Measurements from ENCODE around the gene NPY2R. TPM values are rescaled to one million over a fixed set of nuclear protein-coding genes. Genes with fewer than 3 reads are reported as not detected.

Gene NPY2R, protein sequence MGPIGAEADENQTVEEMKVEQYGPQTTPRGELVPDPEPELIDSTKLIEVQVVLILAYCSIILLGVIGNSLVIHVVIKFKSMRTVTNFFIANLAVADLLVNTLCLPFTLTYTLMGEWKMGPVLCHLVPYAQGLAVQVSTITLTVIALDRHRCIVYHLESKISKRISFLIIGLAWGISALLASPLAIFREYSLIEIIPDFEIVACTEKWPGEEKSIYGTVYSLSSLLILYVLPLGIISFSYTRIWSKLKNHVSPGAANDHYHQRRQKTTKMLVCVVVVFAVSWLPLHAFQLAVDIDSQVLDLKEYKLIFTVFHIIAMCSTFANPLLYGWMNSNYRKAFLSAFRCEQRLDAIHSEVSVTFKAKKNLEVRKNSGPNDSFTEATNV
- not detected for total RNA-seq
- long read RNA-seq = 0 reads

DNA sequence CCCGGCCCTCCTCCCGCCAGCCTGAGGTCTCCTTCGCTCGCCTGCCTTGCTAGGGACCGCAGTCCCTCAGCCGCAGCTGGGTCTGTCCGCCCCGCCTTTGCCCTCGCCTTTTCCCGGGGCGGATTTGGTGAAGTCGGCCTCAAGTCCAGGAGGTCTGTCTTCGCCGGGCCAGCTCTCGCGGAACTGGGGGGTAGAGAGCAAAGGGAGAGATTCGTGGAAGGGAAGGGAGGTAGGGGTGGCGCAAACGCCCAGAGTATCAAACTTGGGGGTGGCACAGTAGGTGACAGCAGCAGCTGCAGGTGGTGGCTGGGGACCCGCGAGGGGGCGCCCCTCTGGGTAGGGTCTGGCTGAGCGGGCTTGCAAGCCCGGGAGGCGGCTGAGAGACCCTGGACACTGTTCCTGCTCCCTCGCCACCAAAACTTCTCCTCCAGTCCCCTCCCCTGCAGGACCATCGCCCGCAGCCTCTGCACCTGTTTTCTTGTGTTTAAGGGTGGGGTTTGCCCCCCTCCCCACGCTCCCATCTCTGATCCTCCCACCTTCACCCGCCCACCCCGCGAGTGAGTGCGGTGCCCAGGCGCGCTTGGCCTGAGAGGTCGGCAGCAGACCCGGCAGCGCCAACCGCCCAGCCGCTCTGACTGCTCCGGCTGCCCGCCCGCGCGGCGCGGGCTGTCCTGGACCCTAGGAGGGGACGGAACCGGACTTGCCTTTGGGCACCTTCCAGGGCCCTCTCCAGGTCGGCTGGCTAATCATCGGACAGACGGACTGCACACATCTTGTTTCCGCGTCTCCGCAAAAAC is at the start of gene NPY2R:
Gene NPY2R (plus strand): TSS at position 379 of the 797 bp plus-strand sequence. CDS start 5,304 bp downstream, outside the sequence.
- ATAC-seq = no peak
- DNase-seq = no peak
- intact Hi-C loops (cut with micrococcal nuclease) = no loop called here

DNA sequence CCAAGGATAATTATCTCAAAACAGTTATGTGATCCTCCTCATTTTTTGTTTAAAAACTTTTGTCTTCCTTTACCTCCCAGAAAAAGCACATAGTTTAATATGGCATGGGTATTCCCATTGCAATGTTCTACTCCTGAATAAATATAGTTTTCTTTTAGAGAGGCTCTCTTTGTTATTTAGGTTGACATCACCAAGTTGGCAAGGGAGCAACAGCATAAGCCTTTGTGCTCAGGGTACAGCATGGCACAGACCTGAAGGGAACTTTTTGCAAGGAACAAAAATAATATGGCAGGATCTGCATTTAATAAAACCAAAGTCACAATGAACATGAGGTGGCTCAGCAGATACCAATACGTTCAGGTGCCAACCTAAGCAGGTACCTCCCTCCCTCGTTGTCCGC is 47.1 kb upstream of the NPY2R start:
- intact Hi-C loops (cut with micrococcal nuclease) = no loop called here
- ATAC-seq (no peak), DNase-seq (no peak)

DNA sequence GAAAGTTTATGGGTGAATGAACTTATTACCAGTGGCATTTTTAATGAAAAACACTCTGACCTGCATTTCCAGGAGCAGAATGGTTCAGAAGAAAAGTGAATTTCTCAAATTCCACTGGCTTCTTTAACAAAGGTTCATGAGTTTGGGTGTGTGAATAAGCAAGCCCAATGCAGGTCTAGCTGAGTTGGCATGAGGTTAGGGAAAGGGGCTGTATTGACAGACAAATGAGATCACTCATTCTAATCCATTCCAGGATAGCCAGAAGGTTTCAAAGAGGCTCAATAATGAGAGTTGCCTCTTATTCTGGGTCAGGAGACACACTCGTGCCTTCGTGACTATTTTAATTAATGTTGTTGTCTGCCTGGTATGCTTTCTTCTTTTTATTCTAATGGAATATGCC is 43.7 kb upstream of the NPY2R start:
- no peak for ATAC-seq
- no peak for DNase-seq
- intact Hi-C loops (cut with micrococcal nuclease) = no loop called here

DNA sequence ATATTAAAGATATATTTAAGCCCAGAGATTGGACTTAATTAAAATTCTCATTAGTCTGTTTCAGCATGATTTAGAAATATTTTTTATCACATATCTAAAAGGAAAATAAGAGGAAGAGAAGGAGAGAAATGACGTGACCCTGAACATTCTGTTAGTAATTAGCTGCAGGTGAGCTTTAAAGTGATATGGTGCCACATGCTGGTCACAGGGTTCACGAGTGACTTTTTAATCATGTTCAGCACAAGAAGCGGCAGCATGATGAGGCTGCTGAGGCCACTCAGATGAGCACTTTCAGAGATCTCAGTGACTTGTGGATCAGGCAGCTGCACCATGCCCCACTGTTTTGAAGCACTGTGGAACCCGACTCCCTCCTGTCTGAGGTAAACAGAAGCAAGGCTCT is 37.9 kb upstream of the NPY2R start:
- intact Hi-C loops (cut with micrococcal nuclease) = no loop called here
- ATAC-seq (no peak), DNase-seq (no peak)

DNA sequence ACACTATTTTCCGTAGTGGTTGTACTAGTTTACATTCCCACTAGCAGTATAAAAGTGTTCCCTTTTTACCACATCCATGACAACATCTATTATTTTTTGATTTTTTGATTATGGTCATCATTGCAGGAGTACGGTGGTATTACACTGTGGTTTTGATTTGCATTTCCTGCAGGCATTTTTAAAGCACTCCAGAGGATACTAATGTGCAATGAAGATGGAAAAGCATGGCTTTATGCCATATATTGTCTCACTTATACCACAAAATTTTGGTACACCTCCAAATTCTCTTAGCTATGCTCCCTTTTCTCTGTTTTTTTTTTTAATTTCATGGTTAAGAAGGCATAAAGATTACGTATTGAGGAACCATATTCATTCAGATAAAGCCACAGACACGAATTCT is 35.1 kb upstream of the NPY2R start:
- intact Hi-C loops (cut with micrococcal nuclease) = no loop called here
- no peak for DNase-seq
- ATAC-seq = no peak

DNA sequence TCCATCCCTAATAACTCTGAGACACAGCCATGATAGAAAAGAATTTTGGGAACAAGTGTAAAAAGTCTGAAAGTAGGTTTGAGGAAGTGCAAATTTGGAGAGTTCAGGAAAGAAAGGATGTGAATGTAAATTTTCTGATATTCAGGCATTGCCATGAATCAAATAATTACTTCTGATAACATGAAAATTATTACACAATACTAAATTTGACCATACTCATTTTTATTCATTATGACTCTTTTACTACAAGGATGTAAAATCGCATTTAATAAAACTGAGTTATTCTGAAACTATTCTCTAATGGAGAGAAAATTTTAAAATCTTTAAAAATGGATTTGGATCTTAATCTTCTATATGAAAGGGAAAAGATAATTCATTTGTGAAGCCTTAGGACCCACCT is 33.8 kb upstream of the NPY2R start:
- ATAC-seq = no peak
- intact Hi-C loops (cut with micrococcal nuclease) = no loop called here
- DNase-seq = no peak

DNA sequence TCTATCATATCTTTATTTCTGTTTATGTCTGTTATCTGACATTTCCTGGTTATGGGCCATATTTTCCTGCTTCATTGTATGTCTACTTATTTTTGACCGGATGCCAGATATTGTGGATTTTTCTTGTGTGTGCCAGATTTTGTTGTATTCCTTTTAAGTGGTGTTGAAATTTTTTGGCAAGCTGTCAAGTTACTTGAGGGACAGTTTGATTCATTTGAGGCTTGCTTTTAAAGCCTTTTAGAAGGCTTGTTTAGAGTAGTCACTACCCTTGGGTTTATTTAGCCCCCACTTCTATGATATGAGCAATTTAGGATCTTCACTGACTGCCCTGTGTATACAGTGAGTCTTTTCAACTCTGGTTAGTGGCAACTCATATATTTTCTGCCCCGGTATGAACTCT is 29.2 kb upstream of the NPY2R start:
- ATAC-seq (no peak), DNase-seq (no peak)
- intact Hi-C loops (cut with micrococcal nuclease) = no loop called here

DNA sequence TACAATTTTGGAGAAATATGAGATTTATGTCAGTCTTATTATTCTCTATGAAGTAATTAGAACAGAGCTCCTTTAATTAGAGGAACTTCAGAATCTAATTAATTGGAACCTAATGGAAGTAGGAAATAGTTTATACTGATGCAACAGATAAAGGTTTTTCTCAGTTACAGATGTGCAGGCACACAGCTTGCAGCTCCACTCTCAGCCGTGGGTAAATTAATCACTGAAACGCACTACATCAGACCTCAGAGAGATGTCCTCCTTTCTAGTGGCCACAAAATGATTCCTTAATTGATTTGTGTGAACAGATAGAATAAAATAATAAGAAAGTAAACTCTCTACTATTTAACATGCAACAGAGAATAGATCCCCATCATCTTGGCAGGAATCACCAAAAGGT is 21.5 kb upstream of the NPY2R start:
- DNase-seq = no peak
- intact Hi-C loops (cut with micrococcal nuclease) = no loop called here
- no peak for ATAC-seq

DNA sequence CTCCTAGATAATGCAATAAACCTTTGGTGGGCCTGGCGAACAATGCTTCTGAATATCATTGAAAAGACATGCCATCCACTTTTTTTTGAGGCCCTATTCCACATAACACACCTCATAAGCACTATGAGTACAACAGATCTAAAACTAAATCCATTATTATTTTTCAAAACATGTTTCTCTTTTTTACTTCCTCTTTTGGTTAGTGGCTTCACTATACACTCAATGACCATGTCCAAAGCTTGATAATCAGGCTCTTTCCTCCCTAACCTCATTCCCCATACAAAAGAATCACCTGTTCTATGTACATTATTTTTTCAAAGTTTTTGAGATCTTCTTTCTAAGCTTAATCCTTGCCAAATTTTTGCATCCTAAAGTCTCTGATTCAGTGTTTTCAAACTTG is 20.4 kb upstream of the NPY2R start:
- intact Hi-C loops (cut with micrococcal nuclease) = no loop called here
- ATAC-seq = no peak
- DNase-seq = no peak

DNA sequence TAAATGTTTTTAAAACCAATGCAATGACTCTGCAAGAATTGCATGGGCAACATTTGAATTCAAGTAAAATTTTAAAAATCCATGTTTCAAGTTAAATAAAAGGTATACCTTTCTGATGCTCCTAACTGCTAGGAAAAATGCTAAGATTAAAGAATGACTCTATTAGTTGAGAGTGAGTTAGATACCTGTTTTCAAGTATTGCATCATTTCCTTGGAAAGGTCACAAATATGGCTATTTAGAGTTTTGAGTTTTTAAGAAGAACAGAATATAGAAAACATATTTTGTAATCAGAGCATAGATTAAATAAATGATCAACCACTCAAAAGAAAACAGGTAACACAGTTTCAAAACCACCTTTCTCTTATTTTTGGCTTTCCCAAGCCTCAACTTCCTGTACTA is 18.3 kb upstream of the NPY2R start:
- ATAC-seq (no peak), DNase-seq (no peak)
- intact Hi-C loops (cut with micrococcal nuclease) = no loop called here

DNA sequence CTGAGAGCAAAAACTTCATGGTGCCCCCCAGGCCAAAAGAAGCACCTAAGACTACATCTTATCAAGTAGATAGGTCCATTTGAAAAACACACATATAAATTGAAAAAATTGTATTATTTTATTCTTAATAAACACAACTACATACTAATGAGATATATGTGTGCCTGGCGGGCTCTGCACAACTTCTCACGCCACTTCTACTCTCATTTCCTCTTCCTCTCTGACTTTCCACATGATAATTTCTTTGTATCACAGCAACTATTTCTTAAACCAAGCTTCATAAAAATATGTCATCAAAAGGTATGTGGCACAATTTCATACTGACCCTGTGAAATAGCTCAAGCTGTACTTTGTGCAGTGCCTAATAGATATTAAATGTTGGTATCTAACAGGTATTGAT is 10.7 kb upstream of the NPY2R start:
- ATAC-seq = no peak
- DNase-seq = no peak
- intact Hi-C loops (cut with micrococcal nuclease) = no loop called here

DNA sequence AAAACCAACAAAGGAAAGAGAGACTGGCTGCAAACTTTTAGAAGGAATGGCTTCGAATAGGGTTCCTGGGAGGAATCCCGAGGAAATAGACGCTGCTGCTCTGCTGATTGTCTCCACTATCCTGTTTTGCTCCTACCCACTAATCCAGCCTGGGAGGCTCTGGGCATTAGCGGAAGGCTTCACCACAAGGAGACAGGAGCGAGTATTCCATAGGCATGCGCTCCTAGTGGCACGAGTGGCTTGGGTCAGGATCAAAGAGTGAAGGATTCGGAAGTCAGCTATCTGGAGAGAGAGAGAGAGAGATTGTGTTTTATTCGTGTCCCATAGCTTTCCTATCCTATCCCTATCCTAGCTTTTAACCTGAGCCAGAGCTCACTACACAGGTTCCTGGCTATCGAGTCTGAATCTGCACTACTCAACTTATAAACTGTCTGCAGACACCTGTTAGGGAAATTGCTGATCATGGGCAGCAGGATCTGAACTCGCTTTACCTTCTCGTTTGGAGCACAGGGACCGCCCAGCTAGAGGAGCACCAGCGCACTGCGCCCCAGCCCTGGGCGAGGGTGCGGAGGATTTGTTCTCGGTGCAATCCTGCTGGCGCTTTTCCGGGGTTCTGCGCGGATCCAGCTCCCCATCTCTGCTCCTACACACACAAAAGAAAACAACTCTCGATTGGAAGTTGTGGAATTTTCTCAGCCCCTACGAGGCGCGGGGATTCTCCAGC is 740 bp upstream of the NPY2R start:
- DNase-seq (no peak), ATAC-seq (no peak)
- intact Hi-C loops (cut with micrococcal nuclease) = no loop called here

DNA sequence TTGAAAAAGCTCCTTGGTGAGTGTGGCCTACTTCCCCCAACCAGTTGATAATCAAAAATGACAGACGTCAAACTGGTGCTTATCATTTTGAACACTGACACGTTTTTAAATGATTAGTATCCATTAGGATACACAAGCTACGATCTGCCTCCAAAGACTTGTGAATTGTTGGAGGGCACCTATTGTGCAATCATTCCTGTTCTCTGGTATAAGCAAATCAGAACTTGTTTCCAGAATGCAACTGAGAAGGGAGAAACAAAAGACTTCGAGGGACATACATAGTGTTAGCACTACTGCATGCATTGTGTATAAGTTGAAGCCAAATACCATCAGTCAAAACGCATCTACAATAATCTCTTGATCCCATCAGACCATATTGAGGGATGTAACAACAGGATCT is 11.6 kb downstream of the NPY2R start:
- ATAC-seq (no peak), DNase-seq (no peak)
- intact Hi-C loops (cut with micrococcal nuclease) = no loop called here

DNA sequence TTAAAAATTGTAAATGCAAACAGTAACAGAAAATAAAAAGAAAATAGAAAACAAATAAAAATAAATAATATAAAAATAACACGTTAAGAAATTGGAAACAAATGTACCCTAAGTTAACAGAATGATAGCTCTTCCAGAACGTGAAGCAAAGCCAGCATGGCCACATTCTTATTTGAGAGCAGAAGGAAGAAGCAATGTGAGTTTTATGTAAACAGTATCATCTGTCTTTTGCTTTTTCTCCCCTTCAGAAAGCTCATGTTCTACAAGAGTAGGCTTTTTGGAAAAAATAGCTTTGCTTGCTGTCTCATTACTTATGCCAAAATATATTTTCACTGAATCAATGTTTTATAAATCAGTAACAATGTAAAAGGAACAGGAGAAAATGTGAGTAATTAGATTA is 18.7 kb downstream of the NPY2R start:
- intact Hi-C loops (cut with micrococcal nuclease) = no loop called here
- ATAC-seq = no peak
- DNase-seq = no peak

DNA sequence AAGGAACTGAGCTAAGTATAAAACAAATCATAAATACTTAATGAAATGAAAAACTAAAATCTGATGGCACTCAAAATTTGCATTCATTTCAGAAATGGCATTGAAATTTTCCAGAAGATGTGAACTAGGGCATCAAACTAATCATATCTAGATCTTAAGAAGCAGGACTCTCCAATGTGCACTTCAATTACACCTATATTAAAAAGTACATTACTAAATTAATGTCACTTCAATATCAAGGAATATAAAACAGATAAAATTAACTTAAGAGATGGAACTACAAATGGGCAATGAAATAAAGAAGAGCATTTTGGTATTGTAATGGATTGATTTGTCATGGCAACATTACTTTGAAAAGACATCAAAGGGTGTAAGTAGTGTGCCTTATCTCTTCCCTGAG is 20.3 kb downstream of the NPY2R start:
- DNase-seq (no peak), ATAC-seq (no peak)
- intact Hi-C loops (cut with micrococcal nuclease) = no loop called here

DNA sequence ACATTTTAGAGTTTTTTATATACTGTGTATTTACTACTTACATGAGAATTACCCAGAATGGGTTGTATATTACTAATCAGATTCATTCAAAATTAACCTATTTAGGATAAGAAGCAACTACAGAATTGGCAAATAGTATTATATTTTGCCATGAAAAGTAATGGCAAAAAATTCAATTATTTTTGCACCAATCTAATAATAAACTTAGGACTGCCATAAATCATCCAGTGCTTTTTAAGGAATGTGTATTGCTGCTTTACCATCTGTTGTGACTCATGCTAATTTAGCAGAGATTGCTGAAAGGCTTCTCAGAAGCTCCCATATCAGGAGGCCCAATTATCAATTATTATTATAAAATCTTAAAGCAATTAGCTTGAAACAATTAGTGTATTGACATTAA is 24.0 kb downstream of the NPY2R start:
- DNase-seq (no peak), ATAC-seq (no peak)
- intact Hi-C loops (cut with micrococcal nuclease) = no loop called here

DNA sequence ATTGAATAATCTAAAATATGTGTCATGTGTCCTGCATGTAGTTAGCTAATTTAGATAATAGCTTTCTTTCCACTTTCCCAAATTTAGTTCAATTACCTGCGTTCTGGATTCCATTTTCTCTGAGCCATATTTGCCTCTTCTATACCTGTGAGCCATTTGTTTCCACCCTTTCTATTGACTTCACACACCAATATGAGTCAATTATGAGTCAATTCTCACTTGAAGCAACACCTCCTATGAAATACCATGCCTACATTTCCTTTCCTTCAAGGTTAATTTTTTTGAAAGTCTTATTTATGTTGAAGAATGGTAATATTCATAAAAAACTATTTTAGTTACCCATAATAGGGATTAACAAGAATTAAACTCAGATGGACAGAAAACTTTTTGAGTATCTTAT is 25.8 kb downstream of the NPY2R start:
- DNase-seq = no peak
- no peak for ATAC-seq
- intact Hi-C loops (cut with micrococcal nuclease) = no loop called here

DNA sequence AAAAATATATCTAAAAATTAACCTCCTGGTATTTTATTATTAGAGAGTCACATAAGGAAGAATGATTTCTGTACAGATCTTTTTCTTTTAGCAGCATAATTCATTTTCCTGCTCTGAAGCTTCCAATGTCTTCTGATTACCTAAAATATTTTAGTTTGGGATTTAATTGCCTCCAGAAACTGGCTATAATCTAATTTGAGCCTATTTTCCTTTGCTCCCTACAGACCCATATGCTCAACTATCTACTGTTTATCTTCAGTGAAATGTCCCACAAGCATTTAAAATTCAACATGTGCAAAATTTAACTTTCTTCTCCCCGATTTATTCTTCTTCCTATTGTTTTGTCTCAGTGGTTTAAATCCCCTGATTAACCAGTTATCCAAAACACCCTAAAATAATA is 29.1 kb downstream of the NPY2R start:
- intact Hi-C loops (cut with micrococcal nuclease) = no loop called here
- ATAC-seq = no peak
- DNase-seq = no peak

DNA sequence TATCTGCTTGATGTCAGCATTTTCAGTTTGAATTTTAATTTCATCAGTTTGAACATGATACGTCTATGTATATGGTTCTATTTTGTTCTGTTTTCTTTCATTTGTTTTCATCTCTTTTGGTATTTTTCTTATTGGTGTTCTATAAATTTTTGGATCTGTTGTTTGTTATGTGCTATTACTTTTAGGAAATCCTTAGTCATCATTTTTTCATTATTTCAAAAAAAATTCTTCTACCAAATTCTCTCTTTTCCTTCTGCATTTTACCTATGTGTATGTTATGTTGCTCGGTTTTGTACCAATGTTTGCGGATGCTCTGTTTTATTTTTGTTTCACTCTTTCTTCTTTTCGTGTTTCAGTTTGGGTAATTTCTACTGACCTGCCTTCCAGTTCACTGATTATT is 32.8 kb downstream of the NPY2R start:
- ATAC-seq = no peak
- DNase-seq = no peak
- intact Hi-C loops (cut with micrococcal nuclease) = no loop called here

DNA sequence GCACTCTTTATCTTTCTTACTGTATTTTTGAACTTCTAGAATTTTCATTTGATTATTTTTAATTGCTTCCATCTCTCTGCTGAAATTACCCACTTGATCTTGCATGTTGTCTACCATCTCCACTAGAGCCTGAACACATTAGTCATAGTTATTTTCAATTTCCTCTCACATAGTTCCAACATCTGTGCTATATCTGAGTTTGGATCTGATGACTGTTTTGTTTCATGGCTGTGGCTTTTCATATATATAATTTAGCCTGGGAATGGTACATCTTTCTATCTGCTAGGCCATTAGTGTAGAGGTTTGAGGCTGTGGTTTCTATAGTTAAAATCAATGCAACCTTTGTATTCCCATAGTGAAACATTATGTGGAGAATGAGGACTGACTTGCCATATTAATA is 33.2 kb downstream of the NPY2R start:
- DNase-seq = no peak
- intact Hi-C loops (cut with micrococcal nuclease) = no loop called here
- no peak for ATAC-seq
